Dendritic cell treated with granulocyte-macrophage colony-stimulating factor and Interleukin-4, amounts not matched to agents 40 ng/mL and 50 ng/mL, for 4 days (primary cell): ENCODE results near the gene CLEC16A.

Experiments used
- H3K27ac Mint-ChIP-seq: one replicate; pipeline ENCODE4 v1.8.0; 2022; ENCODE audit warnings: mild to moderate bottlenecking, mixed read lengths
- H3K27me3 Mint-ChIP-seq: one replicate; pipeline ENCODE4 v1.8.0; 2022; ENCODE audit warnings: mild to moderate bottlenecking, mixed read lengths
- H3K36me3 Mint-ChIP-seq: one replicate; pipeline ENCODE4 v1.8.0; 2022; ENCODE audit warnings: low read depth, mixed read lengths
- H3K4me1 Mint-ChIP-seq: one replicate; pipeline ENCODE4 v1.8.0; 2022; ENCODE audit warnings: low read depth, mixed read lengths
- H3K4me3 Mint-ChIP-seq: one replicate; pipeline ENCODE4 v1.8.0; 2022; ENCODE audit warnings: mild to moderate bottlenecking, moderate library complexity, mixed read lengths
- H3K9me3 Mint-ChIP-seq: one replicate; pipeline ENCODE4 v1.8.0; 2022; ENCODE audit warnings: mixed read lengths
- intact Hi-C: fragments of 100-400 bp; cut with micrococcal nuclease; formaldehyde crosslinking; loops from one replicate; pipeline ENCODE4 v1.15.0; 2022

The CLEC16A gene

GRCh38 chr16:11034481-11034931, 90.1 kb downstream of the CLEC16A start:
- H3K4me1 Mint-ChIP-seq: peaks cover 22% of the 10 kb centered on the region
- no peaks in the 10 kb centered on the region for H3K27me3 Mint-ChIP-seq
- H3K4me3 Mint-ChIP-seq: no peak overlapping the region
- intact Hi-C loops: no loop called here
- peaks cover 97% of the 10 kb centered on the region for H3K36me3 Mint-ChIP-seq
- H3K27ac Mint-ChIP-seq: peak overlapping the region; percentile 64
- no peaks in the 10 kb centered on the region for H3K9me3 Mint-ChIP-seq

GRCh38 chr16:11035096-11035495, 90.7 kb downstream of the CLEC16A start:
- H3K9me3 Mint-ChIP-seq: no peaks in the 10 kb centered on the region
- peaks cover 97% of the 10 kb centered on the region for H3K36me3 Mint-ChIP-seq
- no peak overlapping the region for H3K4me3 Mint-ChIP-seq
- H3K27me3 Mint-ChIP-seq: no peaks in the 10 kb centered on the region
- peaks cover 22% of the 10 kb centered on the region for H3K4me1 Mint-ChIP-seq
- intact Hi-C loops: no loop called here
- no peak overlapping the region for H3K27ac Mint-ChIP-seq

GRCh38 chr16:11036040-11036439, 91.7 kb downstream of the CLEC16A start:
- Mint-ChIP-seq H3K4me3 (no peak overlapping the region), H3K27me3 (no peaks in the 10 kb centered on the region), H3K36me3 (peaks cover 96% of the 10 kb centered on the region), H3K4me1 (peaks cover 22% of the 10 kb centered on the region), H3K9me3 (no peaks in the 10 kb centered on the region), H3K27ac (no peak overlapping the region)
- intact Hi-C loops: no loop called here

GRCh38 chr16:11036868-11037410, 92.6 kb downstream of the CLEC16A start:
- Mint-ChIP-seq H3K27ac (no peak overlapping the region), H3K4me1 (peaks cover 27% of the 10 kb centered on the region), H3K27me3 (no peaks in the 10 kb centered on the region), H3K36me3 (peaks cover 96% of the 10 kb centered on the region), H3K4me3 (no peak overlapping the region), H3K9me3 (no peaks in the 10 kb centered on the region)
- intact Hi-C loops: no loop called here

- H3K4me3 Mint-ChIP-seq: no peak overlapping the region
- intact Hi-C loops: no loop called here
- H3K36me3 Mint-ChIP-seq: peaks cover 91% of the 10 kb centered on the region
Measured at GRCh38 chr16:11038305-11038704, 93.9 kb downstream of the CLEC16A start.

GRCh38 chr16:11038777-11039176, 94.4 kb downstream of the CLEC16A start:
- intact Hi-C loops: no loop called here
- Mint-ChIP-seq H3K4me3 (no peak overlapping the region), H3K36me3 (peaks cover 92% of the 10 kb centered on the region), H3K4me1 (peaks cover 18% of the 10 kb centered on the region), H3K27me3 (no peaks in the 10 kb centered on the region), H3K27ac (no peak overlapping the region), H3K9me3 (no peaks in the 10 kb centered on the region)

More at GRCh38 chr16:11038305-11038704, 93.9 kb downstream of the CLEC16A start:
- Mint-ChIP-seq H3K27ac (no peak overlapping the region), H3K9me3 (no peaks in the 10 kb centered on the region), H3K27me3 (no peaks in the 10 kb centered on the region), H3K4me1 (peaks cover 23% of the 10 kb centered on the region)

- Mint-ChIP-seq H3K4me1 (peaks cover 9% of the 10 kb centered on the region), H3K36me3 (peaks cover 88% of the 10 kb centered on the region), H3K27ac (no peak overlapping the region), H3K27me3 (no peaks in the 10 kb centered on the region), H3K9me3 (no peaks in the 10 kb centered on the region), H3K4me3 (no peak overlapping the region)
- intact Hi-C loops: no loop called here
Measured at GRCh38 chr16:11039726-11040125, 95.4 kb downstream of the CLEC16A start.

GRCh38 chr16:11042191-11042590, 97.8 kb downstream of the CLEC16A start:
- H3K27me3 Mint-ChIP-seq: no peaks in the 10 kb centered on the region
- H3K36me3 Mint-ChIP-seq: peaks cover 88% of the 10 kb centered on the region
- H3K4me3 Mint-ChIP-seq: no peak overlapping the region
- H3K9me3 Mint-ChIP-seq: no peaks in the 10 kb centered on the region
- intact Hi-C loops: no loop called here
- no peak overlapping the region for H3K27ac Mint-ChIP-seq
- H3K4me1 Mint-ChIP-seq: peaks cover 7% of the 10 kb centered on the region

GRCh38 chr16:11045441-11045840, 101.1 kb downstream of the CLEC16A start:
- Mint-ChIP-seq H3K36me3 (peaks cover 86% of the 10 kb centered on the region), H3K4me3 (no peak overlapping the region), H3K9me3 (no peaks in the 10 kb centered on the region), H3K27ac (no peak overlapping the region), H3K4me1 (peaks cover 27% of the 10 kb centered on the region), H3K27me3 (no peaks in the 10 kb centered on the region)
- intact Hi-C loops: no loop called here

GRCh38 chr16:11045846-11046245, 101.5 kb downstream of the CLEC16A start:
- no peak overlapping the region for H3K27ac Mint-ChIP-seq
- no peak overlapping the region for H3K4me3 Mint-ChIP-seq
- intact Hi-C loops: no loop called here
- H3K4me1 Mint-ChIP-seq: peaks cover 31% of the 10 kb centered on the region
- H3K27me3 Mint-ChIP-seq: no peaks in the 10 kb centered on the region
- no peaks in the 10 kb centered on the region for H3K9me3 Mint-ChIP-seq
- peaks cover 83% of the 10 kb centered on the region for H3K36me3 Mint-ChIP-seq

- intact Hi-C loops: no loop called here
- no peaks in the 10 kb centered on the region for H3K27me3 Mint-ChIP-seq
- peaks cover 81% of the 10 kb centered on the region for H3K36me3 Mint-ChIP-seq
- H3K4me3 Mint-ChIP-seq: no peak overlapping the region
- peaks cover 37% of the 10 kb centered on the region for H3K4me1 Mint-ChIP-seq
- no peak overlapping the region for H3K27ac Mint-ChIP-seq
- H3K9me3 Mint-ChIP-seq: no peaks in the 10 kb centered on the region
Measured at GRCh38 chr16:11046382-11046931, 102.1 kb downstream of the CLEC16A start.

GRCh38 chr16:11047057-11047456, 102.7 kb downstream of the CLEC16A start:
- no peak overlapping the region for H3K4me3 Mint-ChIP-seq
- peaks cover 38% of the 10 kb centered on the region for H3K4me1 Mint-ChIP-seq
- H3K27me3 Mint-ChIP-seq: no peaks in the 10 kb centered on the region
- intact Hi-C loops: no loop called here
- no peak overlapping the region for H3K27ac Mint-ChIP-seq
- H3K9me3 Mint-ChIP-seq: no peaks in the 10 kb centered on the region
- H3K36me3 Mint-ChIP-seq: peaks cover 81% of the 10 kb centered on the region

GRCh38 chr16:11047939-11048800, 103.8 kb downstream of the CLEC16A start:
- Mint-ChIP-seq H3K27me3 (no peaks in the 10 kb centered on the region), H3K4me1 (peaks cover 47% of the 10 kb centered on the region), H3K36me3 (peaks cover 87% of the 10 kb centered on the region), H3K4me3 (no peak overlapping the region), H3K9me3 (no peaks in the 10 kb centered on the region), H3K27ac (no peak overlapping the region)
- intact Hi-C loops: no loop called here

- H3K4me3 Mint-ChIP-seq: no peak overlapping the region
- H3K27me3 Mint-ChIP-seq: peaks cover 7% of the 10 kb centered on the region
- no peak overlapping the region for H3K27ac Mint-ChIP-seq
- H3K4me1 Mint-ChIP-seq: peaks cover 56% of the 10 kb centered on the region
- H3K9me3 Mint-ChIP-seq: no peaks in the 10 kb centered on the region
- H3K36me3 Mint-ChIP-seq: peaks cover 91% of the 10 kb centered on the region
- intact Hi-C loops: no loop called here
Measured at GRCh38 chr16:11049396-11050059, 105.2 kb downstream of the CLEC16A start.
